AG04449 (cell line): ENCODE data around the gene KHDC4.

Experiments used
- CTCF ChIA-PET: fragments of 350-600 bp; formaldehyde crosslinking; extraction: SDS; loops from one replicate; lab custom pipeline; 2021; ENCODE audit warnings: antibody characterized with exemption; lab: Yijun Ruan, JAX
- POLR2A ChIA-PET: fragments of 400-600, 350-600 bp; formaldehyde crosslinking; extraction: SDS; loops from one replicate; lab custom pipeline; 2020; ENCODE audit warnings: antibody characterized with exemption, inconsistent platforms; lab: Yijun Ruan, JAX
- DNase-seq: peaks from one replicate; pipeline ENCODE4 v3.0.0-alpha.2; 2010; ENCODE audit warnings: low read depth, low spot score
- H3K4me3 ChIP-seq: 2 replicates; pipeline ENCODE4 v1.5.1; 2011; ENCODE audit warnings: low read depth, mild to moderate bottlenecking, control low read depth, low read length
- TF ChIP-seq, protein P1 (sequence below): IDR thresholded peaks from one replicate; pipeline ENCODE4 v1.5.1; 2011; ENCODE audit warnings: mild to moderate bottlenecking, moderate library complexity, low read length, control low read depth, inconsistent platforms; ENCODE audit not compliant: insufficient read depth; ENCODE audit errors: missing control alignments

The KHDC4 gene

DNA sequence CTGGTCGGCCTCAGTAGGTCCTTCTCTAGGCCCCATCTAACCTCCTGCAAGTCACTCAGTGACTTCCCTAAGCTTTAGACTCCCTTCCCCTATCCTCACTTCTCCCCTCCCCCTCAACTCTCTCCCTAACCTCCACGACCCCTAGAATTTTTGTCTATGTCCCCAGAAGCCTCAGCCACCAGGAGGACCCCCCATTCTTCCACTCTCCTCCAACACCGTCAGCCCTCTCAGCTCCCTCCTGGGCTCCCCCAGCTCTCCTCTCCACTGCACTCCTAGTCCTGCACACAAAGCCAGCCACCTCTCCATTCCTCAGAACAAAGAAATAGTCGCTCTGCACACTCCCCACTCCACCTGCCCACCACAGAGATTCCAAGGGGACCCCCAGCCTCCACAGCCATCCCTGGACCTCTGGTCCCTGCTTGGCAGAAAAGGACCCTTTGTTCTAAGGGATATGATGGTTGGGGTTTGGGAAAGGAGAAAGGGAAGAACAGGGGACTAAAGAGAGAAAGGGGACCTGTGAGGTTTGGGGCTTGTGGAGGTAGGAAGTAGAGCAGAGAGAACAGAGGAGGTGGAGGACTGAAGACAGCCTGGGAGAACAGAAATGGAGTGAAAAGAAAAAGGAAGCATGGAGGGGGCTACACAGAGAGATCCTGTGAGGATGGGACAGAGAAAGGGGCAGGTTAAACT is 41.3 kb upstream of the KHDC4 start:
- CTCF ChIA-PET: interaction anchor here (1.1 to 4.1 kb wide), 7 partner anchors 13 to 154 kb away, joined by 3 to 30 read pairs (median 9); no protein-coding TSS in a partner anchor
- TF ChIP-seq, protein P1, sequence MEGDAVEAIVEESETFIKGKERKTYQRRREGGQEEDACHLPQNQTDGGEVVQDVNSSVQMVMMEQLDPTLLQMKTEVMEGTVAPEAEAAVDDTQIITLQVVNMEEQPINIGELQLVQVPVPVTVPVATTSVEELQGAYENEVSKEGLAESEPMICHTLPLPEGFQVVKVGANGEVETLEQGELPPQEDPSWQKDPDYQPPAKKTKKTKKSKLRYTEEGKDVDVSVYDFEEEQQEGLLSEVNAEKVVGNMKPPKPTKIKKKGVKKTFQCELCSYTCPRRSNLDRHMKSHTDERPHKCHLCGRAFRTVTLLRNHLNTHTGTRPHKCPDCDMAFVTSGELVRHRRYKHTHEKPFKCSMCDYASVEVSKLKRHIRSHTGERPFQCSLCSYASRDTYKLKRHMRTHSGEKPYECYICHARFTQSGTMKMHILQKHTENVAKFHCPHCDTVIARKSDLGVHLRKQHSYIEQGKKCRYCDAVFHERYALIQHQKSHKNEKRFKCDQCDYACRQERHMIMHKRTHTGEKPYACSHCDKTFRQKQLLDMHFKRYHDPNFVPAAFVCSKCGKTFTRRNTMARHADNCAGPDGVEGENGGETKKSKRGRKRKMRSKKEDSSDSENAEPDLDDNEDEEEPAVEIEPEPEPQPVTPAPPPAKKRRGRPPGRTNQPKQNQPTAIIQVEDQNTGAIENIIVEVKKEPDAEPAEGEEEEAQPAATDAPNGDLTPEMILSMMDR: no peak
- POLR2A ChIA-PET: interaction anchor here (0.5 to 6.2 kb wide), 10 partner anchors 8 to 1016 kb away, joined by 3 to 58 read pairs (median 4); partner anchors contain the start of gene KHDC4

GRCh38 chr1:155974208-155975115 is 40.2 kb upstream of the KHDC4 start:
- TF ChIP-seq, protein P1: no peak
- peak overlapping the region; percentile 88 for H3K4me3 ChIP-seq
- POLR2A ChIA-PET: interaction anchor here (0.6 to 6.2 kb wide), 4 partner anchors 9 to 42 kb away, joined by 4 to 58 read pairs (median 10); partner anchors contain the start of gene KHDC4
- CTCF ChIA-PET: interaction anchor here (1.0 to 2.8 kb wide), 3 partner anchors 11 to 20 kb away, joined by 3 to 9 read pairs (median 4); no protein-coding TSS in a partner anchor
- no peak for DNase-seq

More for the DNA sequence above, 41.3 kb upstream of the KHDC4 start:
- peak overlapping the region; percentile 88 for H3K4me3 ChIP-seq
- DNase-seq: no peak

GRCh38 chr1:155973723-155974122 is 39.5 kb upstream of the KHDC4 start:
- ChIA-PET CTCF (interaction anchor here (0.7 to 2.8 kb wide), 3 partner anchors 10 to 17 kb away, joined by 3 to 9 read pairs (median 3); no protein-coding TSS in a partner anchor), POLR2A (interaction anchor here (3.4 to 6.2 kb wide), 2 partner anchors 10 to 12 kb away, joined by 16 to 58 read pairs; no protein-coding TSS in a partner anchor)
- no peak for DNase-seq
- H3K4me3 ChIP-seq: no peak overlapping the region
- TF ChIP-seq, protein P1: no peak

DNA sequence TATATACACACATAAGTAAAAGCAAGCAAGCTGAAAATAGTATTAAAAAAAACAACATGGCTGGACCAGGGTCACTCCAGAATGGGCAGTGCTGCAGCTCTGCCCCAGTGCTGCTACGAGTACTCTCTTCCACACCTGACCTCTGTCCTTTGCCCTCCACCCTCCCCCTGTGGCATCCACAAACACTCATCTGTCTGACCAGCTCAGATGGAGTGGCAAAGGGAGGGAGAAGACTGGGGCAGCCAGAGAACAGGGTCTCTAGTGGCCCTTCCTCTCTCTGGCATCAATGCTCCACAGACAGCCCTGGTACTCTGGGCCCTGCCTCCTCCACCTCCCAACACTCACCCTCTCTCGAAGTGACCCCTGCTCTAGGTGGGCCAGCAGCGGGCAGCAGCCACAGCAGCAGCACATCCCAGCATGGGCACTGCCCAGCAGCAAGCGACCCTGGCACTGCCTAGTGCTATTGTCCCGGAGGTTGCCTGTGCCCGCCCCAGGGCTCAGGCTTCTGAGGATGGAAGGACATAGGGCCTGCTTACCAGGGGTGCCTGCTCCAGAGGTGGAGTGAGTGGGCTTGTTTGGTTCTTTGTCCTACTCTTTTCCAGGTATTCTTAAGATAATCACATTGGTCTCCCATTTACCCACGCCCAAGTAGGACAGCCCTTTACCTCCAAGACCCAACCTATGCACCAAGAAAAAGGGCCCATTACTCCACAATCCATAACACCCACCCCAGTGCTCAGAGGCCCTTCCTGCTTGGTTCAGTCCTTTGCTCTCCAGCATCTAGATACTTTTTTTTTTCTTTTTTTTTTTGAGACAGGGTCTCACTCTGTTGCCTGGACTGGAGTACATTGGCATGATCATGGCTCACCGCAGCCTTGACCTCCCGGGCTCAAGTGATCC is 37.9 kb upstream of the KHDC4 start:
- TF ChIP-seq, protein P1: no peak
- POLR2A ChIA-PET: no interaction called here
- H3K4me3 ChIP-seq: no peak overlapping the region
- DNase-seq: no peak
- CTCF ChIA-PET: interaction anchor here (0.5 to 2.8 kb wide), 4 partner anchors 11 to 86 kb away, joined by 3 to 9 read pairs (median 4); no protein-coding TSS in a partner anchor

GRCh38 chr1:155970531-155971167 is 36.4 kb upstream of the KHDC4 start:
- no peak for DNase-seq
- CTCF ChIA-PET: interaction anchor here (1.0 to 4.0 kb wide), 4 partner anchors 7 to 32 kb away, joined by 3 to 24 read pairs (median 4); partner anchors contain the start of gene ARHGEF2
- POLR2A ChIA-PET: interaction anchor here (0.5 to 1.6 kb wide), 4 partner anchors 10 to 47 kb away, joined by 3 to 5 read pairs (median 4); no protein-coding TSS in a partner anchor
- no peak overlapping the region; the same call in none of the 2 replicates for H3K4me3 ChIP-seq
- TF ChIP-seq, protein P1: no peak
